Stomach (tissue), 4 donors: Measurements from ENCODE around the gene UBE2D4.

ENCODE experiments used
- POLR2A ChIP-seq, 4 donors: fragments of 450-650 bp; IDR thresholded peaks; one replicate each; pipeline ENCODE4 v1.6.1; 2016; ENCODE audit warnings: antibody characterized with exemption in 4 of 4, control low read depth in 2 of 4, mild to moderate bottlenecking in 1 of 4, moderate library complexity in 1 of 4
- TF ChIP-seq, protein P1 (sequence below), 7 experiments: fragments of 450-650 bp in 4 of 7; fragments of 200-600 bp in 3 of 7; sonication (generic) in 3 of 7; IDR thresholded peaks; one replicate each; pipeline ENCODE4 v1.5.1; 2016 to 2019; ENCODE audit warnings: antibody characterized with exemption in 7 of 7, control low read depth in 2 of 7, mild to moderate bottlenecking in 1 of 7

DNA sequence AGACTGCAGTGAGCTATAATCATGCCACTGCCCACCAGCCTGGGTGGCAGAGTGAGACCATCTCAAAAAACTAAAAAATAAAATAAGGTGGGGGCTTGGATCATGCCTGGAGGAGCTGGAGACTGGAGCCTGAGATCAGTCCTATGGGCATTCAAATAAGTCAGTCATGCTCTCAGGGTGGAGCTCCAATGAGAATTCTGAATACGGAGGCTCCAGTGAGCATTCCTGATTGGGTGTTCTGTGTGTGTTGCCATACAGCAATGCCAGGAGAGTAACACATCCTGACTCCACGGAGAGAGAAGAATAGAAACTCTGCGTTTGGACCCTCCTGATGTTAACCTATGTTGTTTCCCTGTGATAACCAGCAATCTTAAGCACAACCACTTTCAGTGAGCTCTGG, 16.0 kb downstream of the UBE2D4 start:
- TF ChIP-seq, protein P1, sequence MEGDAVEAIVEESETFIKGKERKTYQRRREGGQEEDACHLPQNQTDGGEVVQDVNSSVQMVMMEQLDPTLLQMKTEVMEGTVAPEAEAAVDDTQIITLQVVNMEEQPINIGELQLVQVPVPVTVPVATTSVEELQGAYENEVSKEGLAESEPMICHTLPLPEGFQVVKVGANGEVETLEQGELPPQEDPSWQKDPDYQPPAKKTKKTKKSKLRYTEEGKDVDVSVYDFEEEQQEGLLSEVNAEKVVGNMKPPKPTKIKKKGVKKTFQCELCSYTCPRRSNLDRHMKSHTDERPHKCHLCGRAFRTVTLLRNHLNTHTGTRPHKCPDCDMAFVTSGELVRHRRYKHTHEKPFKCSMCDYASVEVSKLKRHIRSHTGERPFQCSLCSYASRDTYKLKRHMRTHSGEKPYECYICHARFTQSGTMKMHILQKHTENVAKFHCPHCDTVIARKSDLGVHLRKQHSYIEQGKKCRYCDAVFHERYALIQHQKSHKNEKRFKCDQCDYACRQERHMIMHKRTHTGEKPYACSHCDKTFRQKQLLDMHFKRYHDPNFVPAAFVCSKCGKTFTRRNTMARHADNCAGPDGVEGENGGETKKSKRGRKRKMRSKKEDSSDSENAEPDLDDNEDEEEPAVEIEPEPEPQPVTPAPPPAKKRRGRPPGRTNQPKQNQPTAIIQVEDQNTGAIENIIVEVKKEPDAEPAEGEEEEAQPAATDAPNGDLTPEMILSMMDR (IDR thresholded peaks at IDR 0.05), result no peak
- no peak for TF ChIP-seq POLR2A (IDR thresholded peaks at IDR 0.05)
